HG03039 (cell line): ENCODE data around the gene ABCB4.

Source experiments
- ATAC-seq: cut with Tn5 transposase; IDR thresholded peaks from one replicate; pipeline ENCODE4 v1.9.1; 2021; ENCODE audit warnings: mild to moderate bottlenecking, moderate library complexity; ENCODE audit not compliant: unreplicated experiment

ABCB4 gene

DNA sequence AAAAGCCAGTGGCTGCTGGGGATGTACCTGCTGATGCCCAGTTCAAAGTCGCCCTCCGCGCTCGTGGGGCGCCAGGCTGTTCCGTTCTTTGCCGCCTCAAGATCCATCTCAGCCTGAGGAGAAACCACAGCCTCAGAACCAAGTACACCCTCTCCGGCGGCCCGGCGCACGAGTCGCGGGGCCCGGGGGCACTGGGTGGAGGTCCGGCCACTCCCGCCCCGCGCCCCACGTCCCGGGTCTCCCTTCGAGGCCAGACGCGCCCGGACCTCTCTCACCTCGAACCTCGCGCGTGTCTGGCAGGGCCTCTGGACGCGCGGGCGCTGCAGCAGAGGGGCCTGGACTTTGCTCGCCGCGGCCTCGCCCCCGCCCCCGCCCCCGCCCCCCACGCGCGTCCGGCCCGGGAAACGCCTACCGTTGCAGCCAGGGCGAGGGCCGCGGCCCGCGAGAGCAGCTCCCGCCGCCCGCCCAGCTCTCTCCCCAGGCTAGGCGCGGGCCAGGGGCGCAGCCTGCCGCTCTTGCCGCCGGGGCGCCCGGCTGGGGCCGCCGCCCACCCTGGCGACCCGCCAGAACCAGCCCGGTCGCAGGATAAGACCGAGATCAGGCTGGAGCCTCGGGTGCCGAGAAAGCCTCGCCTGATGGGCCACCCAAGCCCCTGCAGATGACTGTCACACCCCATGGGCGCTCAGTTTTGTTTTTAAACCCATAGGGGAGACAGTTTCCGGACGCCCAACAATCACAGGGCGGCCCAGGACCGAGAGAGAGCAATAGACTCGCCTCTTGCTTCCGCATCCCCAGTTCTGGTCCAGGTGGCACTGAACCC is at the start of gene ABCB4:
TSS of gene ABCB4 (minus strand) at position 322 of the 820 bp plus-strand sequence. CDS start at position 107, 215 bp downstream.
- ATAC-seq, result no peak

DNA sequence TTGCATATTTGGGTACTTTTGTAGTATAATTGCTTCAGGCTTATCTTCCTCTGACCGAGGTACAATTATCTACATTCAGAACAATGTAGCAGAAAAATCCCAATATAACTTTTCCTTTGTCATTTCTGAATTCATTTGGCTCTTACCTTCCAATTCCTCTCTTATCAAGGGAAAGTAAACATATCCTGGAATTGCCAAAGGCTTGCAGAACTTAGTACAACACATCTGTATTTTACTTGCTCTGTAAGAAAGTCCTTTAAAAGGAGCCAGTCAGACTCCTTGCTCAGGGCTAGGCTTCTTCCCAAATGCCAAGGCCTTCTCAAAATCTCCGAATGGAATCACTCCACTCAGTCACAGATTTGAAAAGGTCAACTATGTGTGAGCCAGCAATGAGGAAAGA is 43.3 kb upstream of the ABCB4 start:
- ATAC-seq, result no peak

DNA sequence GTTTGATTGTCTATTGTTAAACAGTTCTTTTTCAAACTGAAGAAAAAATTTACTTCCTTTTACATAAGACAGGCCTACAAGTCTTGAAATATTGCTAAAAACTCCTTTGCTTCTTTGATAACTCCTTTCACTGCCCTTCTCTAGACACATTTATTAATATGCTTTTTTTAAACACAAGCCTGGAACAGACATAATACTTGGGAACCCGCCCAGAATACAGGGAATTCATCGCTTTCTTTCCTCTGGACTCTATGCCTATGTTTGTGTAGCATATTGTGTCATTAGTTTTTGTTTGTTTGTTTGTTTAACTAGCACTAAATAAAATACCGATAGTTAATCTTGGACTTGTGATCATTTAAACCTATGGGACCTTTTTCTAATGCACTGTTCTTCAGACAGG is 42.4 kb upstream of the ABCB4 start:
- no peak for ATAC-seq

DNA sequence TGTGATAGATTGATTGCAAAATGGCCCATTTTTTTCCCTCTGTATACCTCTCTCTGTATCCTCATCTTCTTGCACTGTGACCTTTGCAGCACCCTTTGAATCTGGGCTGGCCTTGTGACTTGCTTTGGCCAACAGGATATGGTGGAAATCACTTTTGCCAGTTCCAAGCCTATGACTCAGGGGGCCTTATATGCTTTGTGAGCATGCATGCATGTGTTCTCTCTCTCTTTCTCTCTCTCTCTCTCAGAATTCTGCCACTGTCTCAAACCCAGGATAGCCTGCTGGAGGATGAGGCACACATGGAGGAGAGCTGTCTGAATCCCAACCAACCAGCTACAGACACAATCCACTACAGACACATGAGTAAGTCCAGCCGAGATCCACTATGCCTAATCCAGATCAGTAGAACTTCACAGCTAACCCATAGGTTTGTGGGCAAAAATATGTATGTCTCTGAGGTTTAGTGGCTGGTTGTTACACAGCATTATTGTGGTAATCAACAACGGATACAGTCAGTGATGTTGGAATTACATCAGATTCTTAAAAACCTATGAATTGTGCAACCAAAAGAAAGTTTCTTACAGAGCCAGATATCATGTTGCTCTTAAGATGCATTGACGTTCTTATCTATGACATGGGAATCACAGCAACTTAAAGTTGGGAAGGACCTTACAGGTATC is 41.8 kb upstream of the ABCB4 start:
- no peak for ATAC-seq

DNA sequence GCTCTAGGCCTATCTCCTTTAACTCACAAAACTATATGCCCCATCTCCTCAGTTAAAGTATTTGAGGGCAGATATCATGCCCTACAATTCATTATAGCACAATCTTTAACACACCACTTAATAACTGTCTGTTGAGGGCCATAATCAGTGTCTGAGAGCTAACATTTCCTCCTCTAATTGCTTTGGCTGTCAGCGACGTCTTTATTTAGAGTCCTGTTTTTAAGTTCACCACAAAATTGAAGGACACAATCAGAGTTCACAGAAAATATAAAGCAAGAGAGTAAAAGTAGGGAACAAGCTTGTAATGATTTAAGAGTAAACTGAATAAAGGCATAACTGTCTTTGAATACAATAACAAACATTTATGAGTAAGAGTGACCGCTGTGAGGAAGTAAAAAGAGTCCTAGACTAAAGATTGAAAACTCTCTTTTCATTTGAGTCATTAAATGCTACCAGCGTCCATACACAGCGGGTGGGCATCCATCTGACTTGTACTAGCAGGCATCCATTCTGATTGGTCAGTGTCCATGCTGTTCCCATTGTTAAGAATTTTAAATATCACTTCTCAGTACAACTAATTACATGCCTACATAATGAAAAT is 38.4 kb upstream of the ABCB4 start:
- no peak for ATAC-seq

DNA sequence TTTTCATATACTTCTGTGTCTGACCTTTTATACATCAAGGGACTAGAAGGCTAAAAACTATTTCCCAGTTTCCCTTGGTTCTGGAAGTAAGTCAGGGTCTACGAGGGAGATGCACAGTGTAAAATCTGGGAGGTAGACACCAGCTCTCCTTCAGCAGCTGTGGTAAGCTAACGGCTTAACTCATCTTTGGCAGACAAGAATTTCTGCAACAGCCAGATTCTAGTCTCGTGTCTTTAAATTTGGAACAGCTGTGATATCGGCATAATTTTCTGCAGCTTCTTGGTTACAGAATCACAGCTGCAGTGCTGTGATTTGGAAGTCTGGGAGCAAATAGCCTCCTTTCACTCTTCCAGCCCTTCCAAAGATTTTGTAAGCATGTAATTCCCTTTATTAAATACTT is 37.4 kb upstream of the ABCB4 start:
- no peak for ATAC-seq

DNA sequence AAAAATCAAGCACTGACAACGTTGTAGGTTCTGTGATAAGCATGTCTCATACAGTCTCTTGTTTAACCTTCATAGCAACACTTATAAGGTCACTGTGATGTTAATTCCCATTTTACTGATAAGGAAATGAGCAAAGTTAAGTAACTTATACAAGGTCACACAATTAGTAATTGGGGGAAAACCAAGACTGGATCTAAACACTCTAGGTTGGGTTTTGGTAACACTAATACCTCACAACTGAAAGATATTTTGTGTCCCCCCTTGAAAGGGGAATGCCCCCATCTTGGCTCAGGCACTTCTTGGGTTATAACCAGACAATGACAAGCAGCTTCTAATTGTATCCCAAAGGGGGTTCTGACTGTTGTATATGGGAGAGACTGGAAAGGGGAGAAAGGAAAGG is 36.0 kb upstream of the ABCB4 start:
- ATAC-seq, result no peak

DNA sequence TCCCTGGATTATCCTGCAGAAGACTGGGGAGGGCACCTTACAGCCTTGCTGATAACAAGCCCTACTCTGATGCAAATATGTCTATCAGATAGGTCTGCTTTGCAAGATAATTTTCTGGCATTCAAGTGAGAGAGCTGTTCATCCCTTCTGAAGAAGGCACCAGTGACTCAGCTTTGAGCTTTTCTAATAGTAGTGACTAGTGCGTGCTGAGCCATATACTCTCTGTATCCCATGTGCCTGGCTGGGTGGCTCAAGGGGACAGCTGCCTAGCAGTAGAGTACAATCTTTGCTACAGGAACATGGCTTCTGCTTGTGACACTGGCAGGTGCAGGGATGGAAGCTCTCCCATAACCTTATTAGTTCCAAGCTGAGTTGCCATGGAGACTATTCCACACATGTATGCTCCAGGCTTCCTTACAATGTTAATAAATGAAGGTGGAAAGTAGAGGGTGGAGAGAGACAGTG is 35.0 kb upstream of the ABCB4 start:
- no peak for ATAC-seq

DNA sequence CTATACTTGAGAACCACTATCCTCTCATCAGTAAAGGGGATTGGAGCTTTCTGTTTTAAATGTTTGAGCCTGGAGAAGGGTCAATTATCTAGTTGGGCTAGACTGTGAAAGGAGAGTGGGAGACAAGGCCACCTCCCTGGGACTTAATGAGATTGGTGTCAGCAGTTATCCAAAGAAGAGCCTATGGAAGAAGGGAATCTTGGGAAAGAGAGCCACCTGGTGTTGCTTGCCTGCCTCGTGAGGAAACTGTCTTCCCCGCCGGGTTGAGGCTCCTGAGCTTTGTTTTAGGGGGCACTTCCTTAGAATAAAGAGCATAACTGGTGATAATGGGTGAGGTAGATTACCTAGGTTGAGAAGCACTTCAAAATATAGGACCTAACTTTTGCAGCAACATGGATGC is 32.0 kb upstream of the ABCB4 start:
- ATAC-seq, result no peak

DNA sequence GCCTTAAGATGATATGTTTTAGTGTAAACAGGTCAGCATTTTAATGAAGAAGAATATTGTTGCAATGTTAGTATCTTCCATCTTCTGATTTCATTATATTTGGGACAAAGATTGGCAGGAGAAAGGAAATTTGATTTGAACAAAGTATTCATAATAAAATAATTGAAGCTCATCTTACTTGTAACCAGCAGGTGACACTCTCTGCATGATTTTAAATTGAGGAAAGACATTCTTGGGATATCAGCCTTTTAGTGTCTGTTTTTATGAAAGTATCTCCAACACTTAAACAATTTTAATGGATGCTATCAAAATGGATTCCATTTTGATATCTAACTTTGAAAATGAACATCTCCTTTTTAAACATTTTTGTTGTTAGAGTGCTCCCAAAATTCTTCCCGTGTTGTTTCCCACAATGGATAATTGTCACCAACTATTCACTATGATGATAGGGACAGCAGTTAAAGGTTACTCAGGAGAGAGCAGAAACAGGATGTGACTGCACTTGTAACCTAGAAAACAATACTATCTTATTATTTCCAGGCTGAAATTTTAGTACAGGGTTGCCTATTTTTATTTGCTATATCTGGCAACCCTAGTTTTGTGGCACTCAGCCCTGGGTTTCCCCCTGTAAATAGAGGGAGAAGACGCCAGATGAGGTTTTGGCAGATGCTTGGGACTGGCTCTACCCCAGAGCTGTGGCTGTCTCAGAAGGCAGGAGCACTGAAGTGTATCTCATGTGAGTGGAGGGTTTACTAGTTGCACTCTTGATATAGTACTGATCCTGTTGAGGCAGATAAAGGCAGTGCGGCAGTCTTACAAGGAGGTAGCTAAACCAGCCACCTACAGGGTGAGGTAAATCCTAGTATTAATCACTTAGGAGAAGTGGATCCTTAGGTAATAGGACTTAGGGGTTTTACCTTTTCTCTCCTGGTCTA is 31.0 kb upstream of the ABCB4 start:
- no peak for ATAC-seq

DNA sequence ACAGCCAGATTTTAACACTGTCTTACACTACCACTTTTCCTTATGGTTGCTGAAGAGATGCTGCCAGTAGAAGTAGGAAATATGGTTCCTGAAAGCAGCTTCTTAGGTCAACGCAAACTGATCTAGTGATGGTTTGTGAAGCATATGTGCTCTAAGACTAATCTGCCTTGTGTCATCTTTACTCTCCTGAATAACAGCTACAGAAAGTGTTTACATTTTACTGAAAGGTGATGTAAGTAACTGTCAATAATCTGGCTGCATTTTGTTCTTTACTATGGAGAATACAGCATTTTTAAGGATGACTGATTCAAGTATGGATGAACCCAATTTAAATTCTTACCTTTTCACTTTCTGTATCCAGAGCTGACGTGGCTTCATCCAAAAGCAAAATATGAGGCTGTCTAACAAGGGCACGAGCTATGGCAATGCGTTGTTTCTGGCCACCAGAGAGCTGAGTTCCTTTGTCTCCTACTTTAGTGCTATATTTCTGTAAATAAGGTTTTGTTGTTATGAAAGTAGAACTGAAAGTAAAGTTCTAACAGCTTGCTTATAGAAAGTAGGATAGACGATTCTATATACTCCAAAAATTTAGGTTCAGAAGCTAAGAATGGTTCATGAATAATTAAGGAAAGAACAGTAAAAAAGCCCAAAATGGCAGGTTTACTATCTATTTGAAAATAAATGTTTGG is 30.2 kb upstream of the ABCB4 start:
- ATAC-seq, result no peak

DNA sequence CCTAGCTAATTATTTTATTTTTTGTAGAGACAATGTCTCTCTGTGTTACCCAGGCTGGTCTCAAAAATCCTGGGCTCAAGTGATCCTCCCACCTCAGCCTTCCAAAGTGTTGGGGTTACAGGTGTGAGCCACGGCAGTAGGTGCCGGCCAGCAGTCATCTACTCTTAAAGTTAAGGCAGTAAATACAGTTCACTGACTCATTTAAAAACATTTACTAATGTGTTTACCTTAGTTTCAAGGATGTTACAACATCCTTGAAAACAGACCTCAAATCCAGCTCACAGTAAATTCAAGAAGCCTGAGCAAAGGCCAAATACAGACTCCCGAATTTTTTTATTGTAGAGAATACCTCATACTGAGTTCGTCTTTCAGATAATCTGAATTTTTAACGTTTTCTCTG is 29.6 kb upstream of the ABCB4 start:
- no peak for ATAC-seq

DNA sequence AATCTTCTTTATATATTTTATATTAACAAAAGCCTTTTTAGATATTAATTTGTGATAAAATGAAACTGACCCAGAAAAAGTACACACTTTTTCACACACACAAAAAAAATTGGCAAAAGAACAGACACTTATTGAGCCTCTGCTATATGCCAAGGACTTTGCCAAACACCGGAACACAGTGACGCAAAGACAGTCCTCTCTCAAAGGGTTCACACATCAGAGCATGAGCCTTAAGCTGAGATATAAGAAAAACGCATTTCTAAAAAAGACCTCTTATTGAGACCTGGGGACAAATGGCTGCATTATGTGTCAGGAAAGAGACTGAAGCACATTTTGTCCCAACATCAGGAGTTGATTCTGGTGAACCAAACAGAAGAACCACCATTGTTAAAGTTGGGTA is 24.0 kb upstream of the ABCB4 start:
- ATAC-seq, result no peak

DNA sequence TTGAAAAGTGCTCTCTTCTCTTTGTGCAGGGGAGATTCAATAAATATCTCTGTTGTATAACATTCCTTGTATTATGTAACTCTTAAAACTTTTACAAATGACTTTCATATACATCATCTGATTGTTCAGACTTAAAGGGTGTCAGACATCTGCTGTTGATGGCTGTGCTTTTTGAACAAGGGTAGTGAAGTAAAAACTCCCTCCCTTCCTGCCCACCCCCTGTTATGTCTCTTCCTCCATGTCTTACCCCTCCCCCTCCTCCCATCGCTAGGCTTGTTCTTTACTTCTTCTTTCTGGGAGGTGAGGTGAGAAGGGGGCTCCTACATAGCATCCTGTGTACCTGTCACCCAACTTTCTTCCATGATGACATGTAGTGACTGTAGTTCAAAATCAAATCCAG is 23.4 kb upstream of the ABCB4 start:
- ATAC-seq, result no peak

DNA sequence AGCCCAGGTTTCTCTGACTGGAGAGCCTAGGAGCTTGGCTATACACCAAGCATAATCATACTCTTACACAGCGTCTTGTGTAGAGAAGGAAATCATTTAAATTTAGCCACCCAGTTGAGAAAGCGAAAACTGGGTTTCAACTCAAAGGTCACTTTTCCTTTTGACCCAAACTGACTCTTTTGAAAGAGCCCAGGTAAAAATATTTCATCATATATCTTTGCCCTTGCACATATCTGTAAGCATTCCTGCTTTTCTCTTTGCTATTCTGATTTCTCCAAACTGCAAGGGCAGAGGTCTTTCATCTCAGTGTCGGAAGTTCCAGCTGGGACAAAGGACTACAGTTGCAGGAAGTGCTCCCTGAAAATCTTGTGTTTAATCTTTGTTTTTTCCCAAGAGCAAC is 22.0 kb upstream of the ABCB4 start:
- no peak for ATAC-seq

DNA sequence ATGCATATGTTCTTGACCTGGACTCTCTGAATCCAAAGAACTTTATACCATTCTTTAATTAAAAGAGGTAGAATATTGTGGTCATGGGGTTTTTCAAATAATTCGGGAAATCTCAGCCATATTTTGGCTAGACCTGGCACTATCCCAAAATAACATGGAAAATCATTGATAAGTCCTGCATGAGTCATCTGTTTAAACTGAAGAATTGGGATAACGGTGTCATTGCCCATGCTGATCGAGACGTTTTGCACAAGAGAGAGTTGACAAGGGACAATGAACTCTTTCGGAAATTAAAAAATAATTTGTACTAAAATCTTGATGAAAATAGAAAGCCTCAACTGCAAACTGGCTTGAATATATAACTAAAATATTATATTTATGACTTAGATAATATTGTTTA is 19.9 kb upstream of the ABCB4 start:
- ATAC-seq, result no peak

DNA sequence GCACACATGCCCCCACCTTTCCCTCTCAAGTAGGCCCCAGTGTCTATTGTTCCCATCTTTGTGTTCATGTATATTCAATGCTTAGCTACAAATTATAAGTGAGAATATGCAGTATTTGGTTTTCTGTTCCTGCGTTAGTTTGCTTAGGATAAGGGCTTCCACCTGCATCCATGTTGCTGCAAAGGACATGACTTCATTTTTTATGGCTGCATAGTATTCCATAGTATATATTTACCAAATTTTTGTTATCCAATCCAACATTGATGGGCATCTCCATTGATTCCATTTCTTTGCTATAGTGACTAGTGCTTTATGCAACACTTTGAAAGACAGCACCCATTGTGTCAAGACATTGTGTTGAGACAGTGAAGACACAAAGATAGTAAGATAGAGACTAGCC is 19.0 kb upstream of the ABCB4 start:
- ATAC-seq, result no peak

DNA sequence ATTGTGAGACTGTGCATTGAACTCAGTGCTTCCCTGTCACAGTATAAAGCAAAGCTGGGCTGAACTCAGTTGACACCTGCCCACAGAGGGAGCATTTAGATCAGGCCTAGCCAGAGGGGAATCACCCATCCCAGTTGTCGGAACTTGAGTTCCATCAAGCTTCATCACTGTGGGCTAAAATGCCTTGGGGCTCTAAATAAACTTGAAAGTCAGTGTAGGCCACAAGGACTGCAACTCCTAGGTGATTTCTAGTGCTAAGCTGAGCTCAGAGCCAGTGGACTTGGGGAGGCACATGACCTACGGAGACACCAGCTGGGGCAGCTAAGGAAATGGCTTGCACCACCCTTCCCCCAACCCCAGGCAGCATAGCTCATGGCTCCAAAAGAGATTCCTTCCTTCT is 7.7 kb upstream of the ABCB4 start:
- ATAC-seq, result no peak

DNA sequence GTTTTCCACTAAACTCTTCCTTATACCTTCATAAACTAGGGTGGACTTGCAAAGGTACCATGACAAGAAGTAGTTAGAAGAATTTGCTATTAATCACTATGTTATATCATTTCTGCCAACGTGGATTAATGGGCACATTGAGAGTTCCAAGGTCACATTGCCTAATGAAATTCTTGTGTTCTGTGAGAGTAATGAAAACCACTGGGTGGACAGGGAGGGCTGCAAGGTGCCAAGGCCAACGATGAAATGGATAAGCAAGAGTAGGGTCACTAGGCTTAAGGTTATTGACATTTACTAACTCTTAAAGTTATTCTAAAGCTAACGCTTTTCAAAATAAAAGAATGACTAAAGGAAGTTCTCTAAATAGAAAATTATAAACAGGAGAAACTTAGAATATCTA is 6.6 kb upstream of the ABCB4 start:
- no peak for ATAC-seq

DNA sequence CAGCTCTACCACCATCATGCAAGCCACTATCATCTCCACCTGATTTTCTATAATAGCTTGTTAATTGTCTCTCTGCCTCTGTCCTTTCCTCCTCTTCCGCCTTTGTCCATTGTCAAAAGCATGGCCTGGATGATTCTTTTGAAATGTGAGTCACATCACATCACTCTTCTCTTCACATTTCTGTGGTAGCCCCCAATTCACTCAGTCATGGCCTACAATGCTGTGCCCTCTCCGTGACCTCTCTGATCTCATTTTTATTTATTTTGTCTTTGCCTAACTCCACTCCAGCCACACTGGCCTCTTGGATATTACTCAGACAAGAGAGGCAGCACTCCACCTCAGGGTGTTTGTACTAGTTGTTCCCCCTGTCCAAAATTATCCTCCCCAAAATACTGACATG is 4.9 kb upstream of the ABCB4 start:
- ATAC-seq, result no peak
